SU-DHL-6 (cell line): ENCODE data around the gene TET3.

Experiments
- H2AFZ ChIP-seq: fragments of 200-600 bp; sonication (generic); 2 replicates; pipeline ENCODE4 v1.6.1; 2014; ENCODE audit warnings: low read depth, mild to moderate bottlenecking, moderate library complexity, mixed read lengths, antibody characterized with exemption, low read length; ENCODE audit not compliant: severe bottlenecking
- H3F3A ChIP-seq: fragments of 200-600 bp; shearing (Covaris generic); 2 replicates; pipeline ENCODE4 v1.6.0; 2016; ENCODE audit warnings: antibody characterized with exemption, mild to moderate bottlenecking; ENCODE audit not compliant: insufficient read depth
- H3K27ac ChIP-seq: fragments of 200-600 bp; sonication (generic); 2 replicates; pipeline ENCODE4 v1.5.1; 2016; ENCODE audit warnings: low read depth, mild to moderate bottlenecking, low read length, moderate library complexity, mixed read lengths
- H3K27me3 ChIP-seq: fragments of 200-600 bp; sonication (generic), shearing (Covaris generic); 2 replicates; pipeline ENCODE4 v1.6.0; 2014; ENCODE audit warnings: mild to moderate bottlenecking, low read length
- H3K36me3 ChIP-seq: fragments of 200-600 bp; sonication (generic); 2 replicates; pipeline ENCODE4 v1.6.1; 2014; ENCODE audit warnings: mild to moderate bottlenecking, low read length, mixed read lengths
- H3K4me2 ChIP-seq: fragments of 300-600, 200-600 bp; shearing (Covaris generic), sonication (generic); 2 replicates; pipeline ENCODE4 v1.6.0; 2014; ENCODE audit warnings: low read length, low read depth, mild to moderate bottlenecking; ENCODE audit not compliant: poor library complexity, severe bottlenecking
- H3K4me3 ChIP-seq: fragments of 200-600 bp; sonication (generic); 2 replicates; pipeline ENCODE4 v1.5.1; 2014; ENCODE audit warnings: antibody characterized with exemption, low read length, mild to moderate bottlenecking, mixed read lengths; ENCODE audit not compliant: insufficient read depth, poor library complexity, severe bottlenecking
- H3K79me2 ChIP-seq: fragments of 200-600 bp; sonication (generic); 2 replicates; pipeline ENCODE4 v1.6.1; 2014; ENCODE audit warnings: mild to moderate bottlenecking, low read length, moderate library complexity; ENCODE audit not compliant: insufficient read depth
- H3K9ac ChIP-seq: fragments of 200-600 bp; sonication (generic); 2 replicates; pipeline ENCODE4 v1.7.0; 2014; ENCODE audit warnings: mild to moderate bottlenecking, low read length
- H3K9me2 ChIP-seq: fragments of 200-600 bp; sonication (generic); replicated peaks from 2 replicates; pipeline ENCODE4 v1.6.1; 2014; ENCODE audit warnings: low read length; ENCODE audit not compliant: insufficient read depth
- H3K9me3 ChIP-seq: fragments of 200-600 bp; sonication (generic); 2 replicates; pipeline ENCODE4 v1.6.1; 2014; ENCODE audit warnings: low read length, mixed read lengths; ENCODE audit not compliant: insufficient read depth
- H4K20me1 ChIP-seq: fragments of 200-600 bp; sonication (generic); 2 replicates; pipeline ENCODE4 v1.6.1; 2014; ENCODE audit warnings: low read depth, mild to moderate bottlenecking, antibody characterized with exemption, low read length, moderate library complexity, mixed read lengths
- CTCF ChIP-seq: fragments of 200-600 bp; sonication (generic); IDR thresholded peaks from one replicate; pipeline ENCODE4 v1.5.1; 2017; ENCODE audit warnings: antibody characterized with exemption, mild to moderate bottlenecking, low read length, moderate library complexity; ENCODE audit not compliant: insufficient read depth, poor library complexity, severe bottlenecking
- EZH2phosphoT487 ChIP-seq: fragments of 200-600 bp; sonication (generic), shearing (Covaris generic); conservative IDR thresholded peaks from 2 replicates; pipeline ENCODE4 v1.6.1; 2018; ENCODE audit warnings: mild to moderate bottlenecking, antibody characterized with exemption, low read length, moderate library complexity, mixed read lengths

The TET3 gene

GRCh38 chr2:74004212-74005182 lies 19.8 kb downstream of the TET3 start:
- H3K9me3 ChIP-seq, result no peaks in the 10 kb centered on the region
- no peak for TF ChIP-seq EZH2phosphoT487
- no peak for TF ChIP-seq CTCF
- no peak overlapping the region for H2AFZ ChIP-seq
- no peak overlapping the region for H3K4me2 ChIP-seq
- no peak overlapping the region for H3K9ac ChIP-seq
- H3F3A ChIP-seq, result no peaks in the 10 kb centered on the region
- no peaks in the 10 kb centered on the region for H3K27me3 ChIP-seq
- no peaks in the 10 kb centered on the region for H3K36me3 ChIP-seq
- no peak overlapping the region for H3K4me3 ChIP-seq
- peaks cover 3% of the 10 kb centered on the region; the same call in 1 of the 2 replicates for H4K20me1 ChIP-seq
- peaks cover 83% of the 10 kb centered on the region for H3K79me2 ChIP-seq
- no peaks in the 10 kb centered on the region for H3K9me2 ChIP-seq
- no peak overlapping the region for H3K27ac ChIP-seq

DNA sequence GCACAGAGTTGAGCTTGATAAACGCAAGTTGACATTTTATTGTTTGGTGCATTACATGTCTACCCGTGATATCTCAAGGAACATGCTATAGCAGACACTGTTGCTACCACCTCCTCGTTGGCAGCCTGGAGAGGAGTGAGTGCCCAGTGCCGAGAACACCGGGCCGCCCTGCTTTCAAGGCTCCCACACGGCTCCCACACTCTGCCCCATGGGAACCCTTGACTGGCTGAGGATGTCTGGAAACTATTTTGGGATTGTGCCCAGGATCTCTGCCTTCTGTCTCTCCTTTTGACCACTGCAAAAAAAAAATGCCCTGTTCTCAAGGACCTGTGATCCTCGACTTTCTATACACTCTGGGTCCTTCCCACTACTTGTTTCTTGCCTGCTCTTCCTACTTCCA lies 21.1 kb downstream of the TET3 start:
- no peak overlapping the region for H3K9ac ChIP-seq
- no peaks in the 10 kb centered on the region for H3K9me3 ChIP-seq
- H3K36me3 ChIP-seq, result no peaks in the 10 kb centered on the region
- no peaks in the 10 kb centered on the region for H3F3A ChIP-seq
- no peak overlapping the region for H3K4me2 ChIP-seq
- H4K20me1 ChIP-seq, result no peaks in the 10 kb centered on the region; the same call in 1 of the 2 replicates
- TF ChIP-seq CTCF (no peak), EZH2phosphoT487 (no peak)
- H3K9me2 ChIP-seq, result no peaks in the 10 kb centered on the region
- H3K27ac ChIP-seq, result no peak overlapping the region
- H3K27me3 ChIP-seq, result no peaks in the 10 kb centered on the region
- no peak overlapping the region for H3K4me3 ChIP-seq
- peaks cover 83% of the 10 kb centered on the region for H3K79me2 ChIP-seq
- no peak overlapping the region for H2AFZ ChIP-seq

DNA sequence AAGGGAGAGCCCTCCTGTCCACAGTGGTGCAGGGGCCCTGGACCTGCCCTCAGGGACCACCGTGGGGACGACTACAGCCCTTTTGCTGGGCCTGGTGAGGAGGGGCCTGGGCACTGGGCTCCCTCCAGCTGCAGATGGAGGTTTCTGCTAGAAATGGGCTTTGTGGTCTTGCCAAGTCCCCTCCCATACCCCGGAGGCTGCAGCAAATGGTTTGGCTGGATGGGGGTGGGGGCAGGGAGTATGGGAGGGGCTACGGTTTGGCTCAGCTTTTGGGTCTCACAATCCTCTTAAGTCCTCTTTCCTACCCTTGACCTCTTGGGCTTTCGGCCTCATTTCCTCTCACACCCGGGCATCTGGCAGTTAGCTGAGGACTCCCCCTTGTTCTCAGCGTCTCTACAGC lies 21.7 kb downstream of the TET3 start:
- H3K9me3 ChIP-seq, result no peaks in the 10 kb centered on the region
- no peak overlapping the region for H3K9ac ChIP-seq
- TF ChIP-seq EZH2phosphoT487 (no peak), CTCF (no peak)
- no peak overlapping the region for H3K4me2 ChIP-seq
- no peak overlapping the region for H3K4me3 ChIP-seq
- H2AFZ ChIP-seq, result no peak overlapping the region
- H4K20me1 ChIP-seq, result no peaks in the 10 kb centered on the region; the same call in 1 of the 2 replicates
- no peaks in the 10 kb centered on the region for H3K9me2 ChIP-seq
- no peaks in the 10 kb centered on the region for H3F3A ChIP-seq
- peaks cover 79% of the 10 kb centered on the region for H3K79me2 ChIP-seq
- no peak overlapping the region for H3K27ac ChIP-seq
- no peaks in the 10 kb centered on the region for H3K27me3 ChIP-seq
- H3K36me3 ChIP-seq, result no peaks in the 10 kb centered on the region
